ENCODE measurements around the gene PPP1R13B.

PPP1R13B gene

GRCh38 chr14:103724116-103724515 is 123.3 kb downstream of the PPP1R13B start:
- H4K20me1 ChIP-seq (ENCODE audit: insufficient read depth, low read length) = no peaks in the 10 kb centered on the region
- no peaks in the 10 kb centered on the region for H3F3A ChIP-seq (ENCODE audit: insufficient read depth, low read length)
- no peaks in the 10 kb centered on the region for H3K27me3 ChIP-seq (ENCODE audit: insufficient read depth, low read length)
- no peak overlapping the region for H3K9ac ChIP-seq (ENCODE audit: low read length)
- H3K9me3 ChIP-seq (ENCODE audit: low read length) = no peaks in the 10 kb centered on the region
- H3K4me3 ChIP-seq (ENCODE audit: low read depth, low read length, poor library complexity, severe bottlenecking) = no peak overlapping the region
- H3K9me2 ChIP-seq (ENCODE audit: low read depth, low read length) = no peaks in the 10 kb centered on the region
- H3K27ac ChIP-seq (ENCODE audit: low read depth, low read length, poor library complexity, severe bottlenecking) = no peak overlapping the region
- no peak for TF ChIP-seq EZH2 (IDR thresholded peaks at IDR 0.05; ENCODE audit: borderline replicate concordance, low read length)
- TF ChIP-seq, protein P1, sequence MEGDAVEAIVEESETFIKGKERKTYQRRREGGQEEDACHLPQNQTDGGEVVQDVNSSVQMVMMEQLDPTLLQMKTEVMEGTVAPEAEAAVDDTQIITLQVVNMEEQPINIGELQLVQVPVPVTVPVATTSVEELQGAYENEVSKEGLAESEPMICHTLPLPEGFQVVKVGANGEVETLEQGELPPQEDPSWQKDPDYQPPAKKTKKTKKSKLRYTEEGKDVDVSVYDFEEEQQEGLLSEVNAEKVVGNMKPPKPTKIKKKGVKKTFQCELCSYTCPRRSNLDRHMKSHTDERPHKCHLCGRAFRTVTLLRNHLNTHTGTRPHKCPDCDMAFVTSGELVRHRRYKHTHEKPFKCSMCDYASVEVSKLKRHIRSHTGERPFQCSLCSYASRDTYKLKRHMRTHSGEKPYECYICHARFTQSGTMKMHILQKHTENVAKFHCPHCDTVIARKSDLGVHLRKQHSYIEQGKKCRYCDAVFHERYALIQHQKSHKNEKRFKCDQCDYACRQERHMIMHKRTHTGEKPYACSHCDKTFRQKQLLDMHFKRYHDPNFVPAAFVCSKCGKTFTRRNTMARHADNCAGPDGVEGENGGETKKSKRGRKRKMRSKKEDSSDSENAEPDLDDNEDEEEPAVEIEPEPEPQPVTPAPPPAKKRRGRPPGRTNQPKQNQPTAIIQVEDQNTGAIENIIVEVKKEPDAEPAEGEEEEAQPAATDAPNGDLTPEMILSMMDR (IDR thresholded peaks at IDR 0.05; ENCODE audit: low read length) = no peak
- no peak overlapping the region for H3K4me2 ChIP-seq (ENCODE audit: low read length)
- H3K36me3 ChIP-seq (ENCODE audit: insufficient read depth, low read length) = peaks cover 17% of the 10 kb centered on the region; the same call in 1 of the 2 replicates
- H2AFZ ChIP-seq (ENCODE audit: low read length) = no peak overlapping the region
- H3K79me2 ChIP-seq (ENCODE audit: insufficient read depth, low read length) = peaks cover 19% of the 10 kb centered on the region; the same call in 1 of the 2 replicates
- peaks cover 12% of the 10 kb centered on the region for H3K4me1 ChIP-seq (ENCODE audit: insufficient read depth, low read length, severe bottlenecking)

GRCh38 chr14:103723748-103724081 is 123.7 kb downstream of the PPP1R13B start:
- Histone ChIP-seq H3K36me3 (ENCODE audit: insufficient read depth, low read length) (peaks cover 13% of the 10 kb centered on the region; the same call in 1 of the 2 replicates), H3K9me2 (ENCODE audit: low read depth, low read length) (no peaks in the 10 kb centered on the region), H3K9ac (ENCODE audit: low read length) (no peak overlapping the region), H3K4me3 (ENCODE audit: low read depth, low read length, poor library complexity, severe bottlenecking) (no peak overlapping the region), H3K4me1 (ENCODE audit: insufficient read depth, low read length, severe bottlenecking) (peaks cover 14% of the 10 kb centered on the region), H3K9me3 (ENCODE audit: low read length) (no peaks in the 10 kb centered on the region), H3K27me3 (ENCODE audit: insufficient read depth, low read length) (no peaks in the 10 kb centered on the region), H3K79me2 (ENCODE audit: insufficient read depth, low read length) (peaks cover 19% of the 10 kb centered on the region; the same call in 1 of the 2 replicates), H3K4me2 (ENCODE audit: low read length) (no peak overlapping the region), H3K27ac (ENCODE audit: low read depth, low read length, poor library complexity, severe bottlenecking) (no peak overlapping the region), H2AFZ (ENCODE audit: low read length) (no peak overlapping the region), H3F3A (ENCODE audit: insufficient read depth, low read length) (no peaks in the 10 kb centered on the region), H4K20me1 (ENCODE audit: insufficient read depth, low read length) (no peaks in the 10 kb centered on the region)
- no peak for TF ChIP-seq EZH2 (IDR thresholded peaks at IDR 0.05; ENCODE audit: borderline replicate concordance, low read length)
- TF ChIP-seq, protein P1 (IDR thresholded peaks at IDR 0.05; ENCODE audit: low read length) = no peak

- Histone ChIP-seq H3K27ac (ENCODE audit: low read depth, low read length, poor library complexity, severe bottlenecking) (no peak overlapping the region), H4K20me1 (ENCODE audit: insufficient read depth, low read length) (no peaks in the 10 kb centered on the region), H3K79me2 (ENCODE audit: insufficient read depth, low read length) (peaks cover 33% of the 10 kb centered on the region)
These were observed 125.8 kb downstream of the PPP1R13B start for GRCh38 chr14:103721334-103722120.

More at GRCh38 chr14:103721334-103722120, 125.8 kb downstream of the PPP1R13B start:
- Histone ChIP-seq H3K4me2 (ENCODE audit: low read length) (no peak overlapping the region), H3K9me3 (ENCODE audit: low read length) (no peaks in the 10 kb centered on the region), H2AFZ (ENCODE audit: low read length) (no peak overlapping the region), H3K36me3 (ENCODE audit: insufficient read depth, low read length) (0 out of 2 replicates have a peak, but pooled peaks cover 4% of the 10 kb centered on the region), H3K9me2 (ENCODE audit: low read depth, low read length) (no peaks in the 10 kb centered on the region), H3F3A (ENCODE audit: insufficient read depth, low read length) (no peaks in the 10 kb centered on the region), H3K27me3 (ENCODE audit: insufficient read depth, low read length) (no peaks in the 10 kb centered on the region), H3K4me3 (ENCODE audit: low read depth, low read length, poor library complexity, severe bottlenecking) (no peak overlapping the region), H3K9ac (ENCODE audit: low read length) (no peak overlapping the region), H3K4me1 (ENCODE audit: insufficient read depth, low read length, severe bottlenecking) (peaks cover 36% of the 10 kb centered on the region)
- TF ChIP-seq, protein P1 (IDR thresholded peaks at IDR 0.05; ENCODE audit: low read length) = no peak
- TF ChIP-seq EZH2 (IDR thresholded peaks at IDR 0.05; ENCODE audit: borderline replicate concordance, low read length) = no peak
